HG03575 (cell line): Measurements from ENCODE around the gene ANKRD10.
A peak's percentile ranks its signal among the peaks of the same experiment; 100 is the strongest.
"Not testable (repeated sequence)": the region's sequence is repeated elsewhere in the genome, so short reads cannot be mapped to it uniquely, and the experiment has no call there.

Source experiments
- ATAC-seq: cut with Tn5 transposase; IDR thresholded peaks from one replicate; pipeline ENCODE4 v1.9.1; 2021; ENCODE audit not compliant: unreplicated experiment, insufficient number of reproducible peaks, low FRiP score; ENCODE audit errors: extremely low read depth

The ANKRD10 gene

DNA sequence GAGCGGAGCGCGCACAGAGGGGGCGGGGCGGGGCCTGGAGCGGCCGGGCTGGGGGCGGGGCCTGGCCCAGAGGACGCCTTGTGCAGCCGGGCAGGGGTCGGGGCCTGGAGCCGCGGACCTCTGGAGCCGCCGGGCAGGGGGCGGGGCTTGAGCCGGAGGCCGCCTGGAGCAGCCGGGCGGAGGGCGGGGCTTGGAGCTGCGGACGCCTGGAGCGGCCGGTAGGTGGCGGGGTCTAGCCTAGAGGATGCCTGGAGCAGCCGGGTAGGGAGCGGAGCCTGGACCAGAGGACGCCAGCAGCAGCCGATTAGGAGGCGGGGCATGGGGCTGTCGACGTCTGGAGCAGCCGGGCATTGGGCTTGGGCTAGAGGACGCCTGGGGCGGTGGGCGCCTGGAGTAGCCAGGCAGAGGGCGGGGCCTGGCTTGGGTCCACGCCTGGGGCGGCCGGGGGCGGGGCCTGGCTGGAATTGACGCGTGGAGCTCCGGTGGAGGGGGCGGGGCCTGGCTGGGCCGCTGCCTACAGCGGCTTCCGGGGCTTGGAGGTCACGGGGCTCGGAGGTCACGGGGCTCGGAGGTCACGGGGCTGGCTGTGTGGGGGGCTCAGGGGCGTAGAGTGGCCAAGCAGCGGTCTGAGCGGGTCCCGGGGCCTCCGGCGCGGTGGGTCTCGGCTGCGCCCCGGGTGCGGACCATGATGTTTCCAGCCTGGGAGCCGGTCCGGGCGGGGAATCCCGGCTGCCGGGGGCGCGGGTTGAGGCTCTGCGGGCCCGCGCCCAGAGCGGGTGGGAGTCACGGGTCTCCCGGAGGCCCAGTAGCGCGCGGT, at the start of gene ANKRD10:
Gene ANKRD10 (minus strand): TSS at position 13 of the 817 bp plus-strand sequence. CDS start 135 bp downstream, outside the sequence.
- peak; percentile 66 for ATAC-seq

DNA sequence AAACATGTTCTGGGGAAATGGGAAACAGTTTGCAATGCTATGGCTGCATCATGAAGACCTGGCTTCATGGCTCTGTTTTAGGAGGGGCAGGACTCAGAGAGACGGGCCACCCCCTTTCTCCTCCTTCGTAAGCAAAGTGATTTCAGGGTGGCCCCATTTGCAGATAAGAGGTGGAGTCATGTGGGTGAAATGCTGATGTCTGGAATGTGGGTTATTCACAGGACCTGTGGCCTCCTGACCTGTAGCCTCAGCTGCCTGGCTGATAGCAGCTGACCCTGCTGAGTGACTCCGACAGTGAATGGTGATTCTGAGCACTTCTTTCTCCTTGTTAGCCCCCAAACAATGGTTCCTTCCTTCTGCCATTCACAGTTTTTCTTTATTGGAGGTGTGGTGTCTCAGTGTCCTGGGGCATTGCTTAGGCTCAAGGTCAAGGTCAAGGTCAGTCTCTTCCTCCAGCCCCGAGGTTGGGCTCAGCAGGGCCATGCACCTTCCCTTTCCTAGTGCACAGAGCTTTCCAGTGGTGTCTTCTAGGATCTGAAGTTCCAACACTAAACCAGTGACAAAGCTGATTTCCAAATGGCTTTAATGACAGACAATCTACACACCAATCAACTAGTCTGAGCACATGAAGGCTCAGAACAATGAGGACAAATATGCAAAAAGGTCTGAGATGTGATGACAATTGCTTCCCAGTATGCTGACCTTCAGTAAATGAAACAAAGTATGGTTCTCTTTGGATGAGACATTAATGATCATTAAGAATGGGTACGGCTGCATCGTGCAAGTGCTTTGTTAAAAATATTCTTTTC, 49.6 kb upstream of the ANKRD10 start:
- no peak for ATAC-seq

DNA sequence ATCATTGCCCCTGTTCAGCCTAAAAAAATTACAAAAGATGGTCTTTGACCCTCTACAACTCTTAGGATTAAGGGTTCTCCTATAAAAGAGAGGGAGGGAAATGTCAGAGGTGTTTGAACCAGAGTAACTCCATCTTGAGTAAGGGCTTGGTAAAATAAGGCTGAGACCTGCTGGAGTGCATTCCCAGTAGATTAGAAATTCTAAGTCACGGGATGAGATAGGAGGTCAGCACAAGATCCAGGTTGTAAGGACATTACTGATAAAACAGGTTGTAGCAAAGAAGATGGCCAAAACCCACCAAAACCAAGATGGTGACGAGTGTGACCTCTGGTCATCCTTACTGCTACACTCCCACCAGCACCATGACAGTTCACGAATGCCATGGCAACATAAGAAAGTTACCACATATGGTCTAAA, 48.7 kb upstream of the ANKRD10 start:
- ATAC-seq, result no peak

DNA sequence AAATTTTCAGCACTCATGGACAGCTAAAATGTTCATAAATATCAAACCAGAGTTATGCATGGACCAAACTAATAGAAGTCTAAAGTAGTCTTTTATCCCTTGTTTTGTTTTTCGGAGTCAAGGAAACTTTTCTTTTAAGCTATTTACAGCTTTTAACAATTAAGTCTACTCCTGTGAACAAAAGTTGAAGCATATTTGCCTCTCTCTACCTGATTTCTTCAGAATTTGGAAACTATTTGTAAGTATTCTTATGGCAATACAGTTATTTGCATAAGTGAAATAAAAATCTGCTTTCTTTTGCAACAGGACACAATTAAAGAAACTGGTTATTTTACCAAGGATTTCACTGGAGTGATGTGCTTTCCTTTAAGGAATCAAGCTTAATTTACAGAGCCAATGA, 47.1 kb upstream of the ANKRD10 start:
- no peak for ATAC-seq

DNA sequence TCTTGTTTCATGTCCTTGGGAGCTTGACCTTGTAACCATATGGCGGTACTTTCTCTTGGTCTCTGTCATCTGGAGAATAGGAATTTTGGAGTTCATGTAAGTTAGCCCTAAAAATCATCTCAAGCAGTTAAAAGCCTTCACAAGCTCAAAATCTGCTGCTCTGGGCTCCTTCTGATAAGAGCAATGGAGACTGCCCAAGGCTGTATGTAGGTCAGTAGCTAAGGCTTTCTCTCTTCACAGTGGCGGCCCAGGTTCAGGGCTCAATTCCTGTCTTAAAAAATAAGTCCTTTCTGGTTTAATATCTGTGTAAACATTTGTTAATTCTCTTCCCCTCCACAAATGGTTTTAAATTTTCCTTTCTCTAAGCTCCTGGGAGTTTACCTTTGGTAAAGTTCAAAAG, 45.3 kb upstream of the ANKRD10 start:
- ATAC-seq, result no peak

DNA sequence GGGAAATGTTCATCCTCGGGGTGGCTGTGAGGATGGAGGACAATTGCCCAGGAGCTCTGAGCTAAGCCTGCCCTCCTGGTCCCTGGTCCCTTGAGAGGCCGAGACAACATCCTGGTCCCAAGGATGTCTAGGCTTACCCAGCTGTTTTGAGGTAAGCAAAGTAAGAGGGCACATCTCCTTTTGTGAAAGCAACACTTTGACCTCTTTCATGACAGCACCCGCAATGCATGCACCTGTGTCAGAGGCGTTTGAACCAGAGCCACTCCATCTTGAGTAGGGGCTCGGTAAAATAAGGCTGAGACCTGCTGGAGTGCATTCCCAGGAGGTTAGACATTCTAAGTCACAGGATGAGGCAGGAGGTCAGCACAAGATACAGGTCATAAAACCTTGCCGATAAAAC, 43.1 kb upstream of the ANKRD10 start:
- no peak for ATAC-seq

DNA sequence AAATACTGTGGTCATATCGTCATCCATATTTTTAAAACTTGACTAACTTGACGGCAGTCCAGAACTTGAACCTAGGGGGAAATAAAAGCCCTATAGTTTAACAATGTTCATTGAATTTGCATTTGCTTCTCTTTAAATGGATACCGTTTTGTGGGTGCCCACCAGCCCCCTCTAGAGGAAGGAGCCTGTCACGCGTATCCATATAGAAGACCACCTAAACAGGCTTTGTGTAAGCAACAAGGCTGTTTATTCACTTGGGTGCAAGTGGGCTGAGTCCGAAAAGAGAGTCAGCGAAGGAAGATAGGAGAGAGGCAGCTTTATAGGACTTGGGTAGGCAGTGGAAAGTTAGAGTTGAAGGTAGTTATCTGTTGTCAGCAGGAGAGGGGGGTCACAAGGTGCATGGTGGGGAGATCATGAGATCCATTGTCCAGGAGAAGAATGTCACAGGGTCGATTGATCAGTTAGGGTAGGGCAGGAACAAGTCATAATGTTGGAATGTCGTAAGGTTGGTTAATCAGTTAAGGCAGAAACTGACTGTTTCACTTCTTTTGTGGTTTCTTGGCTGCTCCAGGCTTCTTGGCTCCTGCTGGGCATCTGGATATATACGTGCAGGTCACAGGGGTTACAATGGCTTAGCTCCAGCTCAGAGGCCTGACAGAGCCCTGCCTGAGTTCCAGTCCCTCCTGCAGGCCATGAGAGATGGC, 42.5 kb upstream of the ANKRD10 start:
- no peak for ATAC-seq

DNA sequence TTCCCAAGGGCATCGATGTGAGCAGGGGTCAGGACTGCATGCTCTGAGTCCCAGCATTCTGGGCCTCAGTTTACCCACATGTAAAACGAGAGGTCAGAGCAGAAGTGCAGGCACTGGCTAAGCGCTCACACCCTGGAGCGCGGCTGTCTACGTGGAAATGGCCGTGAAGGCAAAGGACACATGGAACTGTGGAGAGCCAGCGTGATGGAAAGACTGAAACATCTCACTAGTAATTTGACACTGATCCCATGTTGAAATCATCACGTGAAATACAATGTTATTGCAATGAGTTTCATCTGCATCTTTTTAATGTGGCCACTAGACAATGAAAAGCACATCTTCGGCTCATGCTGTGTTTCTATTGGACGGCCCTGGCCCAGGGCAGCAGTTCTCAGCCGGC, 41.3 kb upstream of the ANKRD10 start:
- ATAC-seq, result not testable (repeated sequence)

DNA sequence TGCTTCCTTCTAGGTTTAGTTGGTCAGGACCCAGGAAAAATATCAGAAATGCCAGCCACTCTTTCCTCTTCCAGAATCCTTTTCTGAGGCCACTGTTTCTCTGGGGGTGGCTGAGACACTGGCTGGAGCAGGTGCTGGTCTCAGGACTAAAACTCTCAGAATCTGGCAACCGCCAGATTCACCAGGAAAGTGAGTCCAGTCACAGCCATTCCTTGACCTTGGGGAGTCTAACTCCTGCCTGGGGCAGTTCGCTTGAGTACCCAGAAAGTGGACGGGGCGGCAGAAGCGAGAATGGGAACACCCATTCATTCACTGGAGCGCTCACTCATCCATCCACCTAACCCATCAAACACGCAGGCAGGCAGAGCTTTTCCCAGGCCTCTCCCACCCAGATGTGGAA, 40.7 kb upstream of the ANKRD10 start:
- ATAC-seq, result not testable (repeated sequence)

DNA sequence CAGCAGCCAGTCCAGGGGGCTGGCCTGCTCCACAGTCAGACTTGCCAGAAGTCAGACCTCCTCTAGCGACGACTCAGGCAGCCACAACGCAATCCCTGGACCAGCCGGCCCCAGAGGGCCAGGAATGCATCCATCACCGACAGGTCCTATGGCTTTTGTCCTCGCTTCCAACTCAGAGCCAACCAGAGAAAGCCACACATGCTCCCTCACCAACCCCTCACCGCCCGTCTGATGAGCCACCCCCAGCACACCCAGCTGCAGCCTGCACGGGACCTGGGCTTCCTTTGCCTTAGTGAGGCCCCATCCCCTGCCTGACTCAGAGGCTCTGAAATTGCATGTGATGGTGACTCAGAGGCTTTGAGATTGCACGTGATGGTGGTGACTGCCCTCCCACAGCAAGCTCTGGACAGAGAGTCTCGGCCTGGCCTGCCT, 40.2 kb upstream of the ANKRD10 start:
- ATAC-seq, result not testable (repeated sequence)

DNA sequence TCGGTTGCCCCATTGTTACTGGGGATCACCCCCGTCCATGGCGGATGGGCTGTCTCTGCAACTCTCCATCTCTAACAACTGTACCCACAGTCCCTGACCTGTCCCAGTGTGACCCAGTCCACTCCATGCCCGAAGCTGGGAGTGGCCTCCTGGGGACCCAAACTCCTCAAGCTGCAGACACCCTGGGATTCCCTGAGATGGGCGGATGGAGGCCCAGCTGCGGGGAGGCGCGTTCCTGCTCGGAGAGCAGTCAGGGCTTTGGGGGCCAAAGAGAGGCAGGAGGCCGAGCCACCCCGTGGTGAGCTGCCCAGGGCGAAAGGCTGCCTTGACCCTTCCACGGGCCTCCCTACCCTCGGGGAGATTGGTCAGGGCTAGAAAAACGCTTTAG, 39.7 kb upstream of the ANKRD10 start:
- ATAC-seq, result not testable (repeated sequence)

DNA sequence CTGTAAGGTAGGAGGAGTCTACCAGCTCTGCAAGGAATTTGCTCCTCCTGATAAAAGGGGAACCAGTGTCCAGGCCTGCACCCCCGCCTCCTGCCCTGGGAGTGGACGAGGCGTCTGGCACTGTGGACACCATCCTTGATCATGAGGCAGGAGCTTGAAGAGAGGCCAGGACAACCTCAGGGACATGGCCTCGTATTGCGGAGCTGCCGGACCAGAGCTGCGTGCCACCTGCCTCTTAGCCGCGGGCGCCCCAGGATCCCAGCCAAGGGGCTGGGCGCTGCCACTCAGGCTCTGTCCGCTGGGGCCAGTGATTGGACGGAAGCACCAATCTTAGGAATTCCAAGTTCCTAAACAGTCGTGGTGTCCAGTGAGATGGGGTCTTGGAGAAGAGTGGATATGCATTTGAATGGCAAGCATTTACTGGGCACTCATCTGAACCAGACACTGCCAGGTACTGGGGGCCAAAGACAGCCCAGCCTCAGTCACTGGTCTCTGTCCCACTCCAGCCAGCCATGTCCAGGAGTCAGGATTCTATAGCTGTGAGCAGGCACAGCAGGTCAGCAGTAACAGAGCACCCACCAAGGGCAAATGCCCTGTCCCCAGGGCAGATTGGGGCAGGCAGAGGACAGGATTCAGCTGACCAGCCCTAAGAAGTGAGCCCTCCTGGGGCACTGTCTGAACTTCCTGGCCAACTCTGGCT, 39.1 kb upstream of the ANKRD10 start:
- ATAC-seq, result no peak

DNA sequence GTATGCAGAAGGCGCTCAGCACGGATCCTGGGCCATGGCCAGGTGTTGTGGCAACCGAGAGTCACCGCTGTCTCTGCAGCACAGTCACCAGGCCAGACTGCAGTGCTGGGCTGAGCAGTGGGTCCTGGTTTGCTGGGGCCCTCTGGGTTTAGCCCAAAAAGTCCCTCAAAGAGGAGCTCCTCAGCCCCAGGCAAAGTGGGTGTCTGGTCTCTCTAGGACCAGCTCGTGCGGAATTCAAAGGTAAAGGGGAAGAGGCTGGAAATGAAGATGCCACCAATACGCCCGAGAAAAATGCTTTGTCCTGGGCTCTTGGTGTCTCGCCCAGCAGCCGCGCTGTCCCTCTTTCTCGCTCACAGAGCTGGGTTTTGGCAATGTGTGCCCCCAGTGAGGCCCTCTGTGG, 38.5 kb upstream of the ANKRD10 start:
- no peak for ATAC-seq

DNA sequence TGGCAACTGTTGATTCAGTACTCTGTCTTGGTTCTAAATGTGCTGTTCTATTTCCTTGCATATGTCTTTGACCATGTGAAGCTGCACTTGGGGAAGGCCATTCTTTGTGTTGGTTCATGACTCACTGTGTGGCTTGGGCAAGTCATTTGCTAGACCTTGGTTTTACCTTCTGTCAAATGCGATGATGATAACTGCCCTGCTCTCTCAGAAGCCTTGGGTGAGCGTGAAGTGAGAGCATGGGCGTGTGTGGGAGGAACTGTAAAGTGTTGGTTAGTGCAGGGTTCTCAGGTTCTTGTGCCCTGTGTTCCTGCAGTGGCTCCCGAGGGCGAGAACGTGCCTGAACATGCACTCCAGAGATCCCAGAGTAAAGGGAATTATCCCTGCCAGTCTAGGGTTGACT, 37.3 kb upstream of the ANKRD10 start:
- ATAC-seq, result peak; percentile 44

DNA sequence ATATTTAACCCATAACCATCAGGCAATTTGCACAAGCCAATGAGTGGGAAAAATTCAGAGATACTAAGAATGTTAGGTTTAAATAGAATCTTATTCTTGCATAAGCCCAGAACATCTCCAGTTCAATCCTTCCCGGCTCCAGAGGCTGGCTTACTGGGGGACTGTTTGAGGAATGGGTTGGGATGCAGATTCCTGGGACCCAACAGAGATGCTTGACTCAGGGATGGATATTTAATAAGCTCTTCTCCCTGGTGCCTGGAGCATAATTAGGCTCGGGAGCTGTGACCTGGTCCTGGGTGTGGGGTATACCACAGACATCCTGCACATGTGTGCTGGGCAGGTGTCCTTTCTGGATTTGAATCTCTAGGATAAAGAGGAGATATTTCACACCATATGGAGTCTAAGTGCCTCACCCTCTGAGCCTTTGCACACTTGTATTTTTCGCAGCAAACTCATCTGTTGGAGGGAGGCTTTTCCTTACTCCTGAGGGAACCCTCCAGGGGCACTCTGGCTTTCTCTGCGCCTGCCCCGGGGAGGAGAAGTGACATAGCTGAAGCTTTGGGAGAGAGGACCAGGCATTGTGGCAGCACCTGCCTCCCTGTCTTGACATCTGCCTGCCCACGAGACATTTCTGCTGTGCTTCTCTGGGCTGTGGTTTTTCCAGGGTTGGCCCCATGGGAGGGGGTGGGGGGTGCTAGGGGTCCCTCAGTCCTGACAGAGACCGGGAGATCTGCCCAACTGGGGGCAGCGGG, 36.1 kb upstream of the ANKRD10 start:
- no peak for ATAC-seq

DNA sequence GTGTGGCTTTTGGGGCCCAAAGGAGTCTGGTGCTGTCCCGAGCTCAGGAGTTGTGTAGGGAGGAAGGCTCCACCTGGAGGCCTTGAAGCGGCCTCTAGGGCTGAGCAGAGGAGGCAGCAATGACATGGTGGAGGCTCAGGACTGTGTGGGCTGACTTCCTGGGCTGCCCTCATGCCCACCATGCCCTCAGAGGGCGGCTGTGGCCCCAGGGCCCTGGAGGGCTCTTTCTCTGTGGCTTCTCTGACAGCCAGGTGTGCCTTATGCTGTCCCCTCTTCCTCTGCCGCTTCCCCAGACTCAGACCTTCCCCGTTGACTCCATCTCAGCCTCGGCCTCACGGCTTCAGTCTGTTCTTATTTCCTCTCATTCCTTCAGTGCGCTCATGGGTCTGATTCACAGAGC, 35.5 kb upstream of the ANKRD10 start:
- ATAC-seq, result no peak

DNA sequence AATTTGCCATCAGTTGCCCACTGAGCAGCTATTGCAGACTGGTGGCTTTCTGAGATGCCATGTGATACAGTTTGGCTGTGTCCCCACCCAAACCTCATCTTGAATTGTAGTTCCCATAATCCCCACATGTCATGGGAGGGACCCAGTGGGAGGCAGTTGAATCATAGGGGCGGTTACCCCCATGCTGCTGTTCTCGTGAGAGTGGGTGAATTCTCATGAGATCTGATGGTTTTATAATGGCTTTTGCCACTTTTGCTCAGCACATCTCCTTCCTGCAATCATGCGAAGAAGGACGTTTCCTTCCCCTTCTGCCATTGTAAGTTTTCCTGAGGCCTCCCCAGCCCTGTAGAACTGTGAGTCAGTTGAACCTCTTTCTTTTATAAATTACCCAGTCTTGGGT, 34.8 kb upstream of the ANKRD10 start:
- no peak for ATAC-seq

DNA sequence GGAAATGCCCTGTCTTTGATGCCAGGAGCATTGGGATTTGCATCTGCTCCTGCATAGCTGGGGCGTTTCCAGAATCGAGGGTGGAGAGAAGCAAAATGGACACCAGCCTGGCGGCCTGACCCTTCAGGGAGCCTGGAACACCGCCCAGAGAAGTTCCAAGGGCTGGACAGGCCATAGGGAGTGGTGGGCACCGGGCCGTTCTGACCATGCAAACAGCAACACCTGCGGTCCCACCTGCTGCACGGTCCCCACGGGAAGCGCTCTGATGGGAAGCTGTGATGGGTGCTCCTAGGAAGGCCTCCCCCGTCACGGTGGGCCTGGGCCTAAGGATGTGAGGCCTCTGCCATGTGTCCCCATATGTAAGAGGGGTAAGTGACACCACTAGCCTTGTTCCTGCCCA, 34.2 kb upstream of the ANKRD10 start:
- no peak for ATAC-seq
